Measurements from ENCODE around the gene FZD8.

Gene FZD8

DNA sequence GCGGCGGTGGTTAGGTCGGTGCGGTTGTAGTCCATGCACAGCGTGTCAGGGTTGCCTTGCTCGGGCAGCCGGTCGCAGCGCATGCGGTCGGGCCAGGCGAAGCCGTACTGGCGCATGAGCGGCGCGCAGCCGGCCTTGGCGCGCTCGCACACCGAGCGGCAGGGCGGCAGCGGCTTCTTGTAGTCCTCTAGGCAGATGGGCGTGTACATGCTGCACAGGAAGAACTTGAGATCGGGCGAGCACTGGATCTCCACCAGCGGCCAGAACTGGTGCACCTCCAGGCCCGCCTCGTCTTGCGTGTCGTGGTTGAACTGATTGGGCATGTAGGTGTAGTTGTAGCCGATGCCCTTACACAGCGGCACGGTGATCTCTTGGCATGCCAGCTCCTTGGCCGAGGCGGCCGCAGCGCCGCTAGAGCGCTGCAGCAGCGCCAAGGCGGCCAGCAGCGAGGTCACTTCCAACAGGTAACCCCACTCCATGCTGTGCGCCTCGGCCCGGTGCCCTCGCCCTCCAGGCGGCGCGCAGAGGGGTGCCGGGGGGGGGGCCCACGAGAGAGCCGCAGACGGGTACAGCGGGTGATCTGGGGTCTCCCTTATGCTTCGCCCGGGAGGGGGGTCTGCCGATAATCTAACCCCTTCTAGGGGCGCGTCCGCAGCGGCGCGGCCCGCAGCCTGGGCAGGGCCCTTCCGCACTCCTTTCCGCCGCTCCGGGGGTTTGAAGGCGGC lies 983 bp downstream of the FZD8 start:
- DNase-seq: peak; percentile 32 to 34

DNA sequence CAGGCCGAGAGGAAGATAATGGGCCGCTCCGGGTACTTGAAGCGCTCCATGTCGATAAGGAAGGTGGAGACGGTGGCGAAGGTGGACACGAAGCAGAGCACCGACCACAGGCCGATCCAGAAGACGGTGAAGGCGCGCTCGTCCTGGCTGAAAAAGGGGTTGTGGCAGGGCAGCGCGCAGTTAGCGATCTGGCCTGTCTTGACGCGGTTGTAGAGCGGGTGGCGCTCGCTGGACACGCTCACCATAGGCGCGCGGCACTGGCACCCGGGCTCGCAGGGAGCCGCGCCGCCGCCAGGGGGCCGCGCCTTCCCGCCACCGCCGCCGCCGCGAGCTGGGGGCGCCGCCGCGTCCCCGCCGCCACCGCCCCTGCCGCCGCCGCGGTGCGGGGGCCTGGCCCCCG lies 1.6 kb downstream of the FZD8 start:
- peak; percentile 26 to 29 for DNase-seq

DNA sequence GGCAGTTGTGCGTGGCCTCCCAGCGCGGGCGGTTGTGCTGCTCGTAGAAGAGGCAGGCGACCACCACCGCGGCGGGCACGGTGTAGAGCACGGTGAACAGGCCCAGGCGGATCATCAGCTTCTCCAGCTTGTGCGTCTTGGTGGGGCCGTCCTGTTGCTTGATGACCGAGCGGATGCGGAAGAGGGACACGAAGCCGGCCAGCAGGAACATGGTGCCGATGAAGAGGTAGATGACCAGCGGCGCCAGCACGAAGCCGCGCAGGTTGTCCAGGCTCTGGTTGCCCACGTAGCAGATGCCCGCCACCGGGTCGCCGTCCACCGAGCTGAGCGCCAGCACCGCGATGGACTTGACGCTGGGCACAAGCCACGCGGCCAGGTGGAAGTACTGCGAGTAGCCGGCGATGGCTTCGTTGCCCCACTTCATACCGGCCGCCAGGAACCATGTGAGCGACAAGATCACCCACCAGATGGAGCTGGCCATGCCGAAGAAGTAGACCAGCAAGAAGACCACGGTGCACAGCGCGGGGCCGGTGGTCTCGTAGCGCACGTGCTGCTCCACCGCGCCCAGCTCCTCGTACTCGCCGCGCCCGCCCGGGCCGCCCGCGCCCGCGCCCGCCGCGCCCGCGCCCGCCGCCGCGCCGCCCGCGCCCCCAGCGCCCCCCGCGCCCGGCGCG lies 2.2 kb downstream of the FZD8 start:
- DNase-seq: no peak

DNA sequence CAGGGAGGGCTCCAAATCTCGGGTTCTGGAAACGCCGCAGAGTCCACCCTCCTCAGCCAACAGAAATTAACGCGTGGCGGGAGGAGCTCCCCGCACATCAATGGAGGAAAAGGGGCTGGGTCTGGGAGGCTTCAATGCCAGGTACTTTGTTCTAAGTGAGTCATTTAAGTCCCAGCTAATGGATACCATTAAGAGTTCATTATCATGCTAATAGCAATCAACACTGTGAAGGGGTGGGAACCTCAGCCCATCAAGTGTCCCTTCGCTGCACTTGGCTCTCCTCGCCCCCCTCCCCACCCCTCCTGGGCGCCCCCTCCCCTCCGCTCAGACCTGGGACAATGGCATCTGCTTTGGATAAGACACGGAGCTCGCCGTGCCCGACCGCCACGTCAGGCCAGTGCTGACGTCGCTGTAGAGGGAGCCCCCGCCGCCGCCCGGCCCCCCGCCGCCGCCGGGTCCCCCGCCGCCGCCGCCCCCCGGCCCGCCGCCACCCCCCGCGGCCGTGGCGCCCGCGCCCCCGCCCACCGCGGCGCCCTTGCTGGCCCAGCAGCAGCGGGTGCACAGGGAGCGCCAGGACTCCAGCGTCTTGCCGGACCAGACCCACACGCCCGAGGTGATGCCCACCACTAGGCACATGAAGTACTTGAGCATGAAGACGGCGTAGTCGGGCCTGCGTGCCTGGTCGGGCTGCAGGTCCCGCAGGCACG lies 2.9 kb downstream of the FZD8 start:
- DNase-seq: no peak

DNA sequence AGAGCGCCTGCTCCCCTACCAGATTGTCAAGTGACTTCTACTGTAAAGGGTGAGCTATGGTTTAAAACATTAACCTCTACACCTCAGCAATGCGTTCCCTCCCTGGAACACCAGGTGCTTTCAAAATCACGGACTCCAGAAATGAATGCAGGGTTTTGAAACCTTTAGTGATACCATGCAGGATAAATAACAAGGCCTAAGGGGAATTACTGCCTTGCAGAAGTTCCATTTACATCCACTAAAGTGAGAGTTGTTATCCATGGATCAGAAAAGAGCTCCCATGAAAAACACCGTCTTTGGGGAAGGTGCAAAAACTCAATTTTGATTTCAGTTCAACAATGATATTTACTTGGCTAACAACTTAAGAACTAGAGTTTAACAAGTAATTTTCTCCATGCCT lies 4.0 kb downstream of the FZD8 start:
- no peak for DNase-seq

DNA sequence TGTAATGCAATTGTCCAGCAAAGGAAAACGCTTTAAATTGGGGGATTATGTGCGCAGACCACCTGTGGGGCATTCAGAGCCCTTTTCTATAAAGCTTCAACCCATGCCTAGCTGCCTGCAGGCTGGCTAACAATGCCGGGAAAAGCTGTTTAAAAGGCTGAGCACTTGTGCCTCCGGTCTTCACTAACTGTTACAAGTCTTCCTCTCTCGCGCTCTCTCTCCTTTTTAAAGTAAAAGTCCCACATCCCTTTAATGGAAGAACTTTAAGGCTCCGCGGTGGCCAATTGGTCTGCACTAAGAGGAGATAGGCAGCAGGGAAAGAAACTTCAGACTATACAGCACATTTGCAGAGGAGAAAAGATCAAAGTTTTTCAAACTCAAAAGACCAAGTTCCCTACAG lies 4.6 kb downstream of the FZD8 start:
- DNase-seq: no peak

DNA sequence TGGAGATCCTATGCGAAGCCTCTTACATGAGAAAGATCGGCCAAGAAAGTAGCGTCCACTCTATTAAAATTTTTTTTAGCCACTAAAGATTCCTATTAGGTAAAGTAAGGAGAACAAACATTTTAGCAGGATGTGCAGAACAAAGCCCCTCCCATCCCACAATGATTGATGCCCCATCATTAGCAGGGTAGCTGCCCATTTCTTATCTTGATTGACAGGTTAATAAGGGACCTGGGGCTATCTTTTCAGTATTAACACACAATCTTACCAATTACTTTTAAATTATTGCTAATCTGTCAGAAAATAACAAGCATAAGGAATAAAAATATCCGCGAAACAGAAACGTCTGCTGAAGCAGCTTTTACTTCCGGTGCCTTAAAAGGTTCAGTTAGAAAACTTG lies 5.1 kb downstream of the FZD8 start:
- DNase-seq: no peak

DNA sequence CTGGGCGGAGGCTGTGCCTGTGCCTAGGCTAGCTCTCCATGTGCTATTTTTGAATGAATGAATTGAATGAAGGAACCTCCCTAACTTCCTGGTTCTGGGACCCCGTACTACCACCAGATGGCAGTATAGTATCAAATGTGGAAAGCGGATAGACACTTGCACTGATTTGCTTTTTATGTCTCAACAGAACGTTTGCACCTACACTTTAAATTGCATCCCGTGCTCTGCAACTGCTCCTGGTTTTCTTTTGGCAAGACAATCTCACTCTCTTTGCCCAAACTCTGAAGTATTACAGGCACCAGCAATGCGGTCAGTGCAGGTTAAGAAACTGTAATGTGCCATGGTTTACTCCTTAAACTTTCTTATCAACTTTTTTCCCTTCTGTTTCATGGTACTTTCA lies 6.5 kb downstream of the FZD8 start:
- DNase-seq: peak; percentile 38 to 67

DNA sequence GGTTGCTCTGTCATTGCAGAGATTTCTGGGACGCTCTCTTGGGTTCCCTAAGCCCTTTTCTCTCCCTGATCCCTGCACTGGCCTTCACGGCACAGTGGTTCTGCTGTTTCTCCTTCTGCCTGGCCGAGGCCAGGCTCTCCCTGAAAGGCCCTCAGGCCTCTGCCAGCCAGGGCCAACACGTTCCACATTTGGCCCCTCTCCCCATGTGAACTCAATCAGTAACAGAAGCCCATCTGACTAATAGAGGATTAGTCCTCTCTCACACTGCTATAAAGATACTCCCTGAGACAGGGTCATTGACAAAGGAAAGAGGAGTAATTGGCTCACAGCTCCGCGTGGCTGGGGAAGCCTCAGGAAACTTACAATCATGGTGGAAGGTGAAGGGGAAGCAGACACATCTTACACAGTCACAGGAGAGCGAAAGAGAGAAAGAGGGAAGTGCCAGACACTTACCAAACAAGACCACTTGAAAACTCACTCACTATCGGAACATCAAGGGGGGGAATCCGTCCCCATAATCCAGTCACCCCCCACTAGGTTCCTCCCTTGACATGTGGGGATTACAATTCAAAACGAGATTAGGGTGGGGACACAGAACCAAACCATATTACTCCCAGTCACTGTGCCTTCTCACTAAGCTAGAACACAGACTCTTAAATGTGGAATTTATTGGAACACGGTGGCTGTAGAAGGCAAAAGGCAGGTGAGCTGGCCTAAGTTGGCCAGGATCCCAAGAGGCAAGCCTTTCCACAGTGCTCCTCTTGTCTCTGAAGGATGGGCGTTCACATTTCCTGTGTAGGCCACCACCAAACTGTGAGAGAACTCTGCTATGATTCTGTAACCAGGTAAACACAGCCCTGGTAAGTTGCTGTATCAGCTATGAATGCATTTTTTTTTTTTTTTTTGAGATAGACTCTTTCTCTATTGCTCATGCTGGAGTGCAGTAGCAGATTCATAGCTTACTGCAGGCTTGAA lies 8.8 kb downstream of the FZD8 start:
- DNase-seq: no peak

DNA sequence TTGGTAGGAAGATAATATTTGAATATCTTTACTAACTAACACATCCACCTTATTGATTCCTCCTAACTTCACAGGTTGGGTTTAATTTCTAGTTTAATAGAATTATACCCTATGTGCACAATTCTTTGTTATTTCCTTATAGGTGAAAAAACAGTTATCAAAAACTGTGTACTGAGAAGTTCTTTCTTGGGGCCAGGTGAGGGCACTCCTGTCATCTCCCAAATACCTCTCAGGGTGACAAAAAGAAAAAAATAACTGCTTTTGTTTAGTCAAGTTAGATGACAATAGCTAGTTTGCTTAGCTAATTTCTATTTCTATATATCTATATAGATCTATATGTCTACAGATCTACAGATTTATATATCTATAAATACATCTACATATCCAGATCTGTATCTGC lies 10.1 kb downstream of the FZD8 start:
- no peak for DNase-seq

DNA sequence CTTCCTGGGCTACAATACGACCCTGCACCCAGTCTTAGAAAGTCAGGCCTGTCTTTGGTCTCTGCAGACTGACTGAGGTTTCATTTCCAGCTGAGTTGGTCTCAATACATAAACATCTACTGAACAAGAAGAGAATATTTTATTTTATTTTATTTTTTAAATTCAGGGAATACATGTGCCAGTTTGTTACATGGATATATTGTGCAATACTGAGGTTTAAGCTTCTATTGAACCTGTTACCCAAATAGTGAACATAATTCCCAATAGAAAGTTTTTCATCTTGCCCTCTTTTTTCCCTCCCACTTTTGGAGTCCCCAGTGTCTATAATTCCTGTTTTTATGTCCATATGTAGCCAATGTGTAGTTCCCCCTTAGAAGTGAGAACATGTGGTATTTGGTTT lies 10.7 kb downstream of the FZD8 start:
- DNase-seq: no peak

DNA sequence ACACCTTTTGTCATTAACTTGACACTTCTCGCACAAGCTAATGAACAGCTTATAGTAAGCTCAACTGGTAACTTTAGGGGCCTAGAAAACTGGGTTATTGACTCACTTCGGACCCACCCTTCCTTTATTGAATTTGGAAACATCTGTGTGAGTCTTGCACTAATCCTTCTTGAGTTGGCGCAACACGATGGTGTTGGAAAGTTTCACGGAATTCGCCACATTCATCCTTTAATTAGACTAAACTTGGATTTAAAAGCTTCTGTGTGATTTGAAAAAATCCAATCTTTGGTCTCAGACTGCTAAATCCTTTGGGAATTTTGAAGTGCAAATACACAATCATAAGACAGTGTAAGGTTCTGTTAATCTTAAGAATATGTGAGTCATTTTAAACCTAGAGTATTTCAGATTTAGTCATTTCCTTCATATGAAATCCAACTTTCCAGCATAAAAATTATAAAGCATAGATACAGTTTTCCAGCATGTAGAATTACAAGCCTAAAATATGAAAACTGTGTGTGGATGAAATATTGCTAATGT lies 15.1 kb downstream of the FZD8 start:
- DNase-seq: no peak

DNA sequence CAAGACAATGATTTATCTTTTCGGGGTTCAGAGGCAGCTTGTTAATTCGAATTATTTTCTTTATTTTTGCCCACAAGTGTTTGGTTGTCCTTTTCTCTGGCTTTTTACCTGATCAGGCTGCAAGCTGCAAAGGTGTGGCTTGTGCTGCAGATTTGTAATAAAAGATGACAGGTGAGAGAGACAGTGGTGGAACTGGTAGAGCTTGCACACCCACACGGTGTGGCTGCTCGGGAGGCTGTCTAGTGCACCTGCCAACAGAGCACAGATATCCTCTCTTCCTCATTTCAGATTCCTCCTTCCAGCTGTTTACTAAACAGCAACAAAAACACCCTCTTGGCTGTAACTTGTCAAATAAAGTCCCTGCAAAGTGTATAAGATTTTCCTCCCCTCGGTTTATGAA lies 27.8 kb downstream of the FZD8 start:
- DNase-seq: no peak

DNA sequence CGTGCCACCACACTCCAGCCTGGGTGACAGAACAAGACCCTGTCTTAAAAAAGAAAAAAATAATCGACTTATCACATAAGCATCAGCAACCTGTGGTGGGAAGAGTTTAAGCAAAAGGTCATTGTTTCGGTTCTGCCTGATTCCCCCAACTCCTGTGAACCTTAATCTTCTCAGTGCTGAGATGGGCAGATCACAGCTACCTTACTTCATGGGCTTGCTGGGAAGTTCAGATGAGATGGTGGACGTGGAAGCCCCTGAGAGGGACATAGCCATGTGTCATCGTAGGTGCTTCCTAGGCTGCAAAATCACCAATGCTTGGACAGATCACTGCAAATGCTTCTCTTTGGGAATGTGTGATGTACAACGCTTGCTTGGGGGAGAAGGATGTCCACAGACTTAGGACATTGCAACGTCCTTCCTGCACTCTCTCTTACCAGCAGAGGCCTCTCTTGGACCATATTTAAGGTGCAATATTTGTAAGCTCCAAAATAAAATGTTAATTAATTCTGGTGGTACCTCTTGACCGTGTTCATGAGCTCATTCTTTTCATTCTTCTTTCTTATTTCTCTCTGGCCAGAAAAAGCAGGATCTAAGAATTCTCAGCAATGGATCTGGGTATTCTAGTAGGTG lies 28.4 kb downstream of the FZD8 start:
- no peak for DNase-seq

DNA sequence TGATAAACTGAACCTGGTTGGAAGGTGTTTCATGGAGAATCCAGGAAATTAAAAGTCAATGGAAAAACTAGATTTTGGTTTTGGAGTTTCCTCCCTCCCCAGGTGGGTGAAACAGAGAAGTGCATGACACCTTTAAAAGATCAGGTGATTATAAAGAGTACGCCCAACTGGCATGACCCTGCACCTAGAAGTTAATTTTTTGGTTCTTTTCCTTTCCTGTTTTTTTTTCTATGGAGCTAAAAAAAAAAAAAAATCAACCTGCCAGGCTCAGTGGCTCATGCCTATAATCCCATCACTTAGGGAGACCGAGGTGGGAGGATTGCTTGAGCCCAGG lies 29.0 kb downstream of the FZD8 start:
- DNase-seq: no peak

DNA sequence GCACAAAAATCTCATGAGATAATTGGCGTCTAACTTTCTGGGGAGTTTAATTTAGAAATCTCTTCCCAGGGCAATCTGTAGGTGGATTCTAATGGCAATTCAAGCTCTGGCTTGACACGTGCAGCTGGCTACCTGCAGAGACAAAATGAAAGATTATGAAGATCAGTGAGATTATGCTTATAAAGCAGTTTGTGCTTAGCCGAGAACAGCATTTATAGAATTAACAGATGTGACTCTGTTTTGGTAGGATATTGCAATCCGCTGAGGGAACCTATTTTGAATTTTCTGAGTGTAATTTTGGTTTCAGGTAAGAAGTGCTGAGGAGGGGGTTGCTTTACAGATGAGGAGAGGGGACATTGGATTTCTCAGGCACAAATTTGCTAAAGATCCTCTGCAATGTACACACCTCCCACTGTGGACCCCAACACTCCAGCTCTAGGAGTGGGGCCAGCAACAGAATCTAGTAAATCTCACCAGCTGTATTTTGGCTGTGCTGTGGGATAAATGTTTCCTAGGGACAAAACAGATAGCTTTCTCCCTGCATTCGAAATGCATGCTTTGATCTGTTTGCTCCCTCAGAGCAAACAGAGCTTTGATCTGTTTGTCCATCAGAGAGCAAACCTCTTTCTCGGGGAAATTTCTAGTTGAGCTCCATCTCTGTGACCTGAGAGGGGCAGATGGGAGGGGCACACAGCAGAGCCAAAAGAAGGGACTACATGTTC lies 29.6 kb downstream of the FZD8 start:
- DNase-seq: no peak

DNA sequence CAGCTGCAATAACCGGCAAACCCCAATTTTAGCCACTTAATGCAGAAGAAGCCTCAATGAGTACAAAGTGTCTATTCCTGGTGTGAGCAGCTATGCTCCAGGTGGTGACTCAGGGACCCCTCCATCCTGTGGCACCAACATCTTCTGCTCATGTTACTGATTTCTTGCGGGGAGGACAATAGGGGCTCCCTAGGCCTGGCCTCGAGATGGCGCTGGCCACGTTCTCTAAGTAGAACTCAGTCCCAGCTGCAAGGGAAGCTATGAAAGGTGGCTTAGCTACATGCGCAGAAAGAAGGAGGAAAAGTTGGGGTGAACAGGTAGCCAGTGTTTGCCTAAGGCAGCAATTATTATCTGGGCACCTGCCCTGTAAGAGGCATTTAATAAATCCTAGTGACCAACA lies 30.3 kb downstream of the FZD8 start:
- no peak for DNase-seq

DNA sequence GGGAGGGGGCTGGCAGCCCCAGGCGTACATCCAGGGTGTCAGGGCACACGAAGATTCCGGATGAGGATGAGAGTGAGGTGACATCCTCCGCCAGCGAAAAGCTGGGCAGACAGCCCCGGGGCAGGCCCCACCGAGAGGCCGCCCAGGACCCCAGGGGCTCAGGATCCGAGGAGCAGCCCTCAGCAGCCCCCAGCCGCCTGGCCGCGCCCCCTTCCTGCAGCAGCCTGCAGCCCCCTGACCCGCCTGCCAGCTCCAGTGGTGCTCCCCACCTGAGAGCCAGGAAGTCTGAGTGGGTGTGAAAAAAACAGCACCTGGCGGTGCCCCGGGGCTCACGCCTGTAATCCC lies 33.8 kb downstream of the FZD8 start:
- DNase-seq: no peak

DNA sequence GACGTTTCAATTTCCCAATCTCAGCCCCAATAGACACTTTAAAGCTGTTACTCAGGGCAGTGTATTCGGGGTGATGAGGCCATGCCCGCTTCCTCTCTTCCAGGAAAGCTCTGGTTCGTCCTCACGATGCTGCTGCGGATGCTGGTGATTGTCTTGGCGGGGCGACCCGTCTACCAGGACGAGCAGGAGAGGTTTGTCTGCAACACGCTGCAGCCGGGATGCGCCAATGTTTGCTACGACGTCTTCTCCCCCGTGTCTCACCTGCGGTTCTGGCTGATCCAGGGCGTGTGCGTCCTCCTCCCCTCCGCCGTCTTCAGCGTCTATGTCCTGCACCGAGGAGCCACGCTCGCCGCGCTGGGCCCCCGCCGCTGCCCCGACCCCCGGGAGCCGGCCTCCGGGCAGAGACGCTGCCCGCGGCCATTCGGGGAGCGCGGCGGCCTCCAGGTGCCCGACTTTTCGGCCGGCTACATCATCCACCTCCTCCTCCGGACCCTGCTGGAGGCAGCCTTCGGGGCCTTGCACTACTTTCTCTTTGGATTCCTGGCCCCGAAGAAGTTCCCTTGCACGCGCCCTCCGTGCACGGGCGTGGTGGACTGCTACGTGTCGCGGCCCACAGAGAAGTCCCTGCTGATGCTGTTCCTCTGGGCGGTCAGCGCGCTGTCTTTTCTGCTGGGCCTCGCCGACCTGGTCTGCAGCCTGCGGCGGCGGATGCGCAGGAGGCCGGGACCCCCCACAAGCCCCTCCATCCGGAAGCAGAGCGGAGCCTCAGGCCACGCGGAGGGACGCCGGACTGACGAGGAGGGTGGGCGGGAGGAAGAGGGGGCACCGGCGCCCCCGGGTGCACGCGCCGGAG lies 34.4 kb downstream of the FZD8 start:
- no peak for DNase-seq

DNA sequence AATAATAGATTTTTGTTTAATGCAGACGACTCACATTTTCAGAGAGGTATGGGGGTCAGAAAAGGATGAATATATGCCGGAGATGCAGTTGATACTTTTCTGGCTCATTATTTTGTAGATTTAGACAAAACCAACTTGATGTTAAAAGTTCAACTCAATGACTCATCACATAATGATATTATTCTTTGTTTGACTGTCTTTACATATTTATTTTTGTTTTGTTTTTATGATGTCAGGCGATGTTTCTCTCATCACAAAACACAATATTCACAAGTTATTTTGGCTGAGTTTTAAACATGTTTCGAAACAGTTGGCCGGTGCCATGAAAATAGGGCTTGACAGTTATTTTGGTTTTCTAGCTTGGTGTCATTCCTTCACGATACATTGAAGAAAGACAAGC lies 35.7 kb downstream of the FZD8 start:
- DNase-seq: no peak

DNA sequence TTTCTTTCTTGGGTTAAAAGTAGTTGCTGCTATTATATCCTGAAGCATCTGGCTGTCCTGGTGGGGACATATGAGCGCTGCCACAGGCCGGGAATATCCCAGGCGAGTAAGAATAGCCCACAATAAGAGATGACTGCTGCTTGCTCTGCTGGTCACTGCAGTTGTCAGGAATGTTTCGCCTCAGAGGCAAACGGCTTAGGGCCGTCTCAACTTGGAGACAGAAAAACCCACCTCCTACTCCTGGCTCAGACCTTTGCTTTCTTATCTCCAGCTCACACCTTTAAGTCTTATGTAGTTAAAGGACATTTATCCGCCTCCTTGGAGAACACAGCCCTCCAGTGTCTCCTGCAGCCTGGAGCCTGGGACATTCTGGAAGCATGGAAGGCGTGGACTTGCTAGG lies 36.9 kb downstream of the FZD8 start, which contains the start of gene GJD4:
GJD4 (plus strand) TSS at position 151 of the 400 bp plus-strand sequence; CDS start at position 378, 227 bp downstream.
- DNase-seq: no peak

Data from CD4-positive, alpha-beta T cell treated with Interleukin-1 beta for 1 hour (primary cell).